Effector memory CD8-positive, alpha-beta T cell (primary cell): ENCODE data around the gene C1orf116.

Experiments
- ATAC-seq: fragments of 150-1000 bp; cut with Tn5 transposase; replicated peaks from 2 replicates; pipeline ENCODE4 v1.10.0; 2021; ENCODE audit warnings: mild to moderate bottlenecking, moderate library complexity
- DNase-seq, 3 experiments: peaks; one replicate each; pipeline ENCODE4 v3.0.0; 2021
- H3K27ac Mint-ChIP-seq, 2 donors: one replicate each; pipeline ENCODE4 v1.8.0; 2022; ENCODE audit warnings: mild to moderate bottlenecking in 2 of 2, mixed read lengths in 2 of 2, moderate library complexity in 2 of 2
- H3K27me3 Mint-ChIP-seq, 2 donors: one replicate each; pipeline ENCODE4 v1.8.0; 2022; ENCODE audit warnings: mixed read lengths in 2 of 2
- H3K36me3 Mint-ChIP-seq: one replicate; pipeline ENCODE4 v1.8.0; 2022; ENCODE audit warnings: mild to moderate bottlenecking, moderate library complexity, mixed read lengths; ENCODE audit not compliant: insufficient read depth
- H3K4me1 Mint-ChIP-seq, 2 donors: one replicate each; pipeline ENCODE4 v1.8.0; 2022; ENCODE audit warnings: low read depth in 2 of 2, mixed read lengths in 2 of 2
- H3K4me3 Mint-ChIP-seq, 2 donors: one replicate each; pipeline ENCODE4 v1.8.0; 2022; ENCODE audit warnings: mild to moderate bottlenecking in 2 of 2, mixed read lengths in 2 of 2, moderate library complexity in 2 of 2
- H3K9me3 Mint-ChIP-seq, 2 donors: one replicate each; pipeline ENCODE4 v1.8.0; 2022; ENCODE audit warnings: mixed read lengths in 2 of 2

Gene C1orf116

DNA sequence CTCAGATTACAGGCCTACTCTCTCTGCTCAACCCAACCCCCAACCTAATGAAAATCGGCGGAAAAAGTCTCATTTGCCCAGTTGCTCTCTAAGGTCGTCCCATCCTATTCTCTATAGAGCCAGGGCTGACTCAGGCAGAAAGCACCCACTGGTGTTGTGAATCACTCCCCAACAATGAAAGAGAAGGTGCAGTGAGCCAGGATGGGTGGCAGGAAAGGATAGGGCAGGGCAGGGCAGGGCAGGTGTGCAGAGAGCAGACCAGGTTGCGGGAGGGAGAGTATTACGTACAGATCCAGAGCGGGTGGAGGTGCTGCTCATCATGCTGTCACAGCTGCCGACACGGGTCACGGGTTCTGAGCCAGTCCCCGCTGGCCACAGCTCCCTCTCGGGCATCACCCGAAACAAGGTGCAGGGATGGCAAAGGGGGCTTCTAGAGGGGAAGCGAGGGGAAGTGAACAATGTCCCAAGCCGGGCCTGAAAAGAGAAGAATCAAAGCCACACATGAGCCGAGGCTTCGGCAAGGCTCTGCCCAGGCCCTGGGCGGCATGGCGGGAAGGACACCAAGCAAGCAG, 5.3 kb downstream of the C1orf116 start:
- peaks cover 74 to 96% of the 10 kb centered on the region in 2 donors for H3K27me3 Mint-ChIP-seq
- no peak overlapping the region for H3K4me3 Mint-ChIP-seq
- no peak for DNase-seq
- H3K36me3 Mint-ChIP-seq, result no peaks in the 10 kb centered on the region
- H3K9me3 Mint-ChIP-seq, result no peaks in the 10 kb centered on the region
- H3K4me1 Mint-ChIP-seq, result no peaks in the 10 kb centered on the region
- ATAC-seq, result no peak
- no peak overlapping the region for H3K27ac Mint-ChIP-seq

DNA sequence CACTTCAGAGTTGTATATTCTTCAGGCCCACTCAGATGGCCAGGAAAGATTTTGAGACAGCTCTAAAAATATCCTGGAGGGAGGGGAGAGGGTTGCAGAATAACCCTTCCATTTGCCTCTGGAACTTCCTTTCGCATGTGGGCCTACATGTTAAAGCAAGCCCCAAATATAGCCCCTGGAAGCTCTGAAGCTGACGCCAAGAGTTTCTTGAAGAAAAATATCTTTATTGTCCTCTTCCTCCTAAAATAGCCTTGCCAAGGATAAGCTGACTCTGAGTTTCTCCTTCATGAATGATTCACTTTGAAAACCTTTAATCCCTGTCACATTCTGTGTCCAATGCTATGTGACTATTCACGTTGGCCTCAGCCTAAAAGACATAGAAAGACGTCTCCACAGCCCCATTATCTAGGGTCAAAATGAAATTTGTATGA, 6.4 kb downstream of the C1orf116 start:
- Mint-ChIP-seq H3K27ac (no peak overlapping the region), H3K36me3 (no peaks in the 10 kb centered on the region), H3K27me3 (peaks cover 72 to 96% of the 10 kb centered on the region in 2 donors), H3K4me3 (no peak overlapping the region), H3K9me3 (no peaks in the 10 kb centered on the region), H3K4me1 (no peaks in the 10 kb centered on the region)
- ATAC-seq, result no peak
- no peak for DNase-seq

DNA sequence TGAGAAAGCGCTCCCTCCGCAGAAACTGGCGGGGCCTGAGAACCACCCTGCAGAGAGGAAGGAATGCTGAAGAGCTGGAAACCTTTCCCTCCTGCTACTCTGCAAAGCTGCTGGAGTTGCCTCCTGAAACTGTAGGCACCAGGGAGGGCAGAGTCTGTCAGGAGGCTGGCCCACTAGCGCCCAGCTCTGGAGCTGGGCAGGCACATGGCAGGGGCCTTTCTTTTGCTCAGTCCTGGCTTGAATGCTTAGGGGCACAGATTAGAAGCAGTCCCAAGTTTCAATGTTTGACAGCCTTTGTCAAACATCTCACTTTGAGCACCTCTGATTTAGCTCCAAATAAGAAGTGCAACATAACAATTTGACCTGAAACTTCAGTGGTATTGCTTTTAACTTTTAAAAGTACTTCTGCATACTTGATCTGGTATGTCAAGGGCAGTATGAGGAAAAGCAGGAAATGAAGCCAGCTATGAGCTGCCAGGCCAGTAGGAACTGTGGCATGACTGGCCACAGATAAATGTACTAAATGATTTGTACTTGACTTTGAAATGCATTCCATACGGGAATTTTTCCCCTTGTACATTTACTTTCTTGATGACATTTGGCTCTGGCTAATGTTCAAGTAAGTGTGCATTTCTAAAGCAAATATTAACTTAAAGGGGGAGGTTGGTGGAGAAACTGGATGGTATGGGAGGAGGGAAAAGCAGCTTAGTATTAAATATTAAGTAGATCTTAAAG, 7.2 kb downstream of the C1orf116 start:
- H3K27me3 Mint-ChIP-seq, result peaks cover 71 to 95% of the 10 kb centered on the region in 2 donors
- DNase-seq (no peak), ATAC-seq (no peak)
- no peak overlapping the region for H3K4me3 Mint-ChIP-seq
- H3K9me3 Mint-ChIP-seq, result no peaks in the 10 kb centered on the region
- no peaks in the 10 kb centered on the region for H3K36me3 Mint-ChIP-seq
- H3K4me1 Mint-ChIP-seq, result no peaks in the 10 kb centered on the region
- no peak overlapping the region for H3K27ac Mint-ChIP-seq

DNA sequence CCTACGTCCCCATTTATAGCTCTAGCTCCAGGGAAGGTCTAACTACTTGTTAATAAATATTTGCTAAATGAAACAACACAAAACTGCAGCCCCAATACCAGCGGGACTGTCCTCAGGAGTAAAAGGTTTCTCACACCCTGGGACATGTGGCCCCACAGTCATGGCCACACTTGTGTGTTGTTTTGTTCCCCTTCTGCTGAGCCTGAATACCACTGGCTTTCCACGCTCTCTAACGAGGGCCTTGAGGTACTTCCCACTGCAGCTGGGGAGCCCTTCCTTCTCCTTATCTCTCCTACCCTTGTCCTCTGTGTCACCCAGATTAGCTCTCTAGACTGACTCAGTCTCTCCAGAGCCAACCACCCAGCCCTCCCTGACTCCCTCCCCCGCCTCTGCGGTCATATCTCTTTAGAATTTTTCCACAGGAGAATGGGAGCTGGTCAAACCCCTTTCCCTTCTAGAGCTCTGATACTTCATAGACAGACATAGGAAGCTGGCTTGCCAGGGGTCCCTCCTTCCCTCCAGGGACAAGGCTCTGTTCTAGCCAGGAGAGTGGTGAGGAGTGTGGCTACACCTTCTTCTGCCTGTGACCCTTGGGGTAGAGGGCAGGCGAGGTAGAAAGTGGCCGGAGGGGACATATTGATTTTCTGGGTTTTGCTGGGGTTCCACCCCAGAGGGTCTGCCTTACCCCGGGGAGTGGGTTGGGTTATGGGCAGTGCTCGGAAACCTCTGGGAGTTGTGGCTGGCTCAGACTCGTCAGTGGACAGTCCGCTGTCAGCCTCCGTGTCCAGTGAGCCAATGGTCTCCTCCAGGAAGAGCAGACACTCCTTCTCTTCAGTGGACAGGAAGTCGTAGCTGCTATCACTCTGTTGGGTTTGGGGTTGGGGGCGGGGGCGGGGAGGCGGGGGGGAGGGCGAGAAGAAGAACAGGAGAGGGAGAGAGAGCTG, 8.1 kb downstream of the C1orf116 start:
- no peaks in the 10 kb centered on the region for H3K9me3 Mint-ChIP-seq

DNA sequence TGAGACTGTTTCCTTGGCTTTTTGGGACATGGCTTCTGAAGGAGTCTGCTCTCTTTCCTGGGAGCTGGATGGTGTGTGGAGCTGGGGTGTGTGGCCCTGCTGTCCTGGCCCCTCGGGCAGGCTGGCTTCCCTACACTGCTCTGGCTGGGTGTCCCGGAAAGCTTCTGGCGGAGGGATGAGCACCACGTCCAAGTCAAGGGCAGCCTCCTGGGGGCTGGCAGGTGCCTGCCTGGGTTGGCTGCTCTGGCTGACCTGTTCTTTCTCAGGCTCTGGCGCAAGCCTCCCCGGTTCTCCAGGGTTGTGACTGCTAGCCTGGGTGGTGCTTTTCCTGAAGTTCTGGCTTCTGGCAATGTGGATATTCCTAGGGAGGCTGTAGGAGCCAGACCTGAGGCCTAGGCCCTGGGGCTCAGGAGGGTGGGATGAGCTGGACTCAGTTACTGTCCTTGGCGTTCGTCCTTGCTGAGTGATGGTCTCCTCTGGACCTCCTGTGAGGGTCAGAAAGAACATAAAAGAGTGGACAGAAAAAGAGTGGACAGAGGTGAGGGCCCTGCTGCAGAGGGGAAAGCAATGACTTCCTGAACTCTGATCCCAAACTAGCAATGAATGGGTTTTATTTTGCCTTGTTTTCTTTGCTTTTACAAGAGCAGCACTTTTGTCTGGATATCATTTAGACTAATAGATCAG, 9.4 kb downstream of the C1orf116 start:
- DNase-seq (no peak), ATAC-seq (no peak)
- H3K4me1 Mint-ChIP-seq, result no peaks in the 10 kb centered on the region
- H3K27ac Mint-ChIP-seq, result no peak overlapping the region
- H3K9me3 Mint-ChIP-seq, result no peaks in the 10 kb centered on the region
- H3K27me3 Mint-ChIP-seq, result peaks cover 61 to 88% of the 10 kb centered on the region in 2 donors
- no peaks in the 10 kb centered on the region for H3K36me3 Mint-ChIP-seq
- H3K4me3 Mint-ChIP-seq, result no peak overlapping the region

More for the DNA sequence above, 8.1 kb downstream of the C1orf116 start:
- no peaks in the 10 kb centered on the region for H3K4me1 Mint-ChIP-seq
- no peak overlapping the region for H3K27ac Mint-ChIP-seq
- peaks cover 65 to 90% of the 10 kb centered on the region in 2 donors for H3K27me3 Mint-ChIP-seq
- H3K36me3 Mint-ChIP-seq, result no peaks in the 10 kb centered on the region
- DNase-seq (no peak), ATAC-seq (no peak)
- no peak overlapping the region for H3K4me3 Mint-ChIP-seq

DNA sequence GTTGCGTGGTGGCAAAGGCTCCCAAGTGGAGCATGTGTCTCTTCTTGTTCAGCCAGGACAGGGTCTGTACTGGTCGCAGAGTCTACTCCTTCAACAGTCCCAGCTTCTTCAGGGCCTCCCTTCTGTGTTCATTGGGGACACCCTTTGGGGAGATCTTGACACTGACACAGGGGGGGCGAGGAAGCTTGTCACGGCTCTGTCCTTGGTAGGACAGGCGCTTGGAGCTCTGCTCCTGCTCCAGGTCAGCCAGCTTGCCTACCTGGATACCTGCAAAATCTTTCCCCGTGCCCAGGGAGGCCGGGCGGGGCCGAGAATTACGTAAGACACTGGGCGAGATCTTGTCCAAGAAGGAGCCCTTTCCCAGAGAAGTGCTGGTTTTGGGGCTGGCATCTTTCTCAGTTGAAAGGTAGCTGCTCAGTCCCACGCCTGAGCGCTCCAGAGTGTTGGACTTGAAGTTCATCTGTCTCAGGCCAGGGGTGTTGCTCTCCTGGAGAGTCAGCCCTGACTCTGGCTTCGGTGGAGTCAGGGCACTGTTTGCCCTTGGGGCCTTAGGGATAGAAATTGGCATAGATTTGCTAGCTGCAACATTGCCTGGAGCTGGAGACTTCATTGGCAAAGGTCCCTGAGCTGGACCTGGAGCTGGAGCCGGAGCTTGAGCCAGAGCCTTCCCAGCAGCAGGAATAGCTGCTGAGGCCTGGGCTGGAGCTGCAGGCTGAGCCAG, 10.5 kb downstream of the C1orf116 start:
- DNase-seq, result no peak
- no peak for ATAC-seq
- Mint-ChIP-seq H3K4me1 (no peaks in the 10 kb centered on the region), H3K27ac (no peak overlapping the region), H3K36me3 (no peaks in the 10 kb centered on the region), H3K9me3 (no peaks in the 10 kb centered on the region), H3K4me3 (no peak overlapping the region), H3K27me3 (peaks cover 52 to 78% of the 10 kb centered on the region in 2 donors)

DNA sequence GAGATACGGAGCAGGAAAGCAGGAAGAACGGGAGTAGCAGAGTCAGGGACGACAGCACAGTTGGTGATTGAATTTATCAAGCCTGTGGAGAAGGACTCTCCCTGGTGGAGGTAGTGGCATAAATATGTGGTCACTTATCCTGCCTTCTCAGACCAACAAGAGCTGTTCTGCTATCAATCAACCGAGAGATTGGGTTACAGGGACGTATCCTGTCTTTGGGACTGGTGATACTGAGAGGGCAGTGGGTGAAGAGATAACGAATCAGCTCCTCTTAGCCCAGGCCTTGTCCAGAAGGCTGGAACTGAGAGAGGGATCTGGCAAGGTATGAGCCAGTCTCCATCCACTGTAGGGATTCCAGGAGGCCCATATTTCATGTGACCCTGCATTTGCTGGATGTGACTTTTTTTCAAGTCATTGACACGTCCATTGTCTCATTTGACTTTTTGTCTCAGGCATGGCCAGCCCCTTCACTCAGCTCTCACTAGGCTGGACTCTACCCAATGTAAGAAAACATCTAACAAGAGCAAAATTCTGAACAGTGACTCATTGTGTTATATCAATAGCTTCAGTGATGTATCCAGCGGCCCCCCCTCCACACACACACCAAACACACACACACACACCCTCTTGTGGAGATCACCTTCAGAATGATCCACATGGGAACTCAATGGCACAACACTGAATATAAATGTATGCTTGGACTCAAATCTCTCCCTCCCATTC, 11.3 kb downstream of the C1orf116 start:
- Mint-ChIP-seq H3K27me3 (peaks cover 47 to 73% of the 10 kb centered on the region in 2 donors), H3K9me3 (no peaks in the 10 kb centered on the region), H3K36me3 (no peaks in the 10 kb centered on the region), H3K4me1 (no peaks in the 10 kb centered on the region), H3K4me3 (no peak overlapping the region), H3K27ac (no peak overlapping the region)
- ATAC-seq, result no peak
- DNase-seq, result no peak

GRCh38 chr1:207020709-207021107, 11.8 kb downstream of the C1orf116 start:
- no peak for ATAC-seq
- H3K36me3 Mint-ChIP-seq, result no peaks in the 10 kb centered on the region

DNA sequence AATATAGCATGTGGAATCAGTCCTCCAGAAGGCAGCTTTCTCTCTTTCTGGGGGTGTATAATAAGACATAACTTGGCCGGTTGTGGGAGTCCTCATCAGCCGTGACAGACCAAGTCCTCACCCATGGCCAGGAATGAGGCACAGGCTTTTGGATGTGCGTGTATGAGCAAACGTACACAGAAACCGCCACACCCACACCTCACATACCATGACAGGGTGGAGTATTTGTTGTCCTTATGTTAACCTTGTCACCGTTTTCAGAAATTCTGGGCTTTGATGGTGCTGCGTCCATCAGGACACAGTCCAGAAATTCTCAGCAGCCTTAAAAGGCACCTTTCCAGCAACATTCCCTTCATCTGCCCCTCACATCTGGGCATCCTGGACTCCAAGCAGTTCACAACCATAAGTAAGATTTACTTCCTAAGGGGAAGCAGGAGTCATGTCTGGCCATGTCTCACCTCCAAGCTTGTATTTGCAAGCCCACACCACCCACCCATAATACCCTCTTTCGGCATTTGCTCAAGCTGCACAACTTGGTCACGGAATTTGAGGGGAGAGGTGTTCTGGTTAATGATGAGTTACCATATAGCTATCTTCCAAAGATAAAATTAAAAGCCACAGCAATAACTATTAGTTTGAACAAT, 12.4 kb downstream of the C1orf116 start:
- H3K4me3 Mint-ChIP-seq, result no peak overlapping the region
- H3K27me3 Mint-ChIP-seq, result peaks cover 49 to 73% of the 10 kb centered on the region in 2 donors
- H3K4me1 Mint-ChIP-seq, result peaks cover 0 to 2% of the 10 kb centered on the region in 2 donors
- no peak overlapping the region for H3K27ac Mint-ChIP-seq
- H3K36me3 Mint-ChIP-seq, result no peaks in the 10 kb centered on the region
- DNase-seq (no peak), ATAC-seq (no peak)
- H3K9me3 Mint-ChIP-seq, result no peaks in the 10 kb centered on the region

More at GRCh38 chr1:207020709-207021107, 11.8 kb downstream of the C1orf116 start:
- no peak overlapping the region for H3K27ac Mint-ChIP-seq
- H3K4me1 Mint-ChIP-seq, result peaks cover 0 to 2% of the 10 kb centered on the region in 2 donors
- no peaks in the 10 kb centered on the region for H3K9me3 Mint-ChIP-seq
- H3K27me3 Mint-ChIP-seq, result peaks cover 50 to 73% of the 10 kb centered on the region in 2 donors
- DNase-seq, result no peak
- H3K4me3 Mint-ChIP-seq, result no peak overlapping the region

- no peak overlapping the region for H3K27ac Mint-ChIP-seq
- ATAC-seq, result no peak
Observed at GRCh38 chr1:207019661-207020060, 12.9 kb downstream of the C1orf116 start.

GRCh38 chr1:207019161-207019560, 13.4 kb downstream of the C1orf116 start:
- H3K27ac Mint-ChIP-seq, result no peak overlapping the region
- ATAC-seq (no peak), DNase-seq (no peak)
- H3K4me1 Mint-ChIP-seq, result peaks cover 0 to 2% of the 10 kb centered on the region in 2 donors
- H3K27me3 Mint-ChIP-seq, result peaks cover 51 to 73% of the 10 kb centered on the region in 2 donors
- no peaks in the 10 kb centered on the region for H3K9me3 Mint-ChIP-seq
- H3K4me3 Mint-ChIP-seq, result no peak overlapping the region
- H3K36me3 Mint-ChIP-seq, result no peaks in the 10 kb centered on the region

More at GRCh38 chr1:207019661-207020060, 12.9 kb downstream of the C1orf116 start:
- no peak for DNase-seq
- no peak overlapping the region for H3K4me3 Mint-ChIP-seq
- no peaks in the 10 kb centered on the region for H3K9me3 Mint-ChIP-seq
- peaks cover 51 to 73% of the 10 kb centered on the region in 2 donors for H3K27me3 Mint-ChIP-seq
- peaks cover 0 to 2% of the 10 kb centered on the region in 2 donors for H3K4me1 Mint-ChIP-seq
- no peaks in the 10 kb centered on the region for H3K36me3 Mint-ChIP-seq

DNA sequence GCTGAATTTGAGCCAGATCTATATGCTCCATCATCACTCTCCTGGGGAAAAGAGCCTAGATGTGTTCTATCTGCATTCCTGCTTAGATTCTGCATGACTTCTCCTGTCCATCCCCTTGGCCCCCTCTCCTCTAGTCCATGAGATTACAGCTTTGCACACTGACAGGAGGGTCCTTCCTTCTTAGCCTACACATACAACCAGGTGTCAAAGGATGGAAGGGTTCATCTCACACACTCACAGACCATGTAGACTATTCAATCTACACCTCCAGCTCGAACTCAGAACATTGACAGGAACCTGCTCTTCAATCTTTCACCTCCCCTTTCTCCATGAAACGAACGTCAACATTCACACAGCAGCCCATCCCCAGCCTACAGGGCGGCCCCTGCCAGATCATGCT, 13.8 kb downstream of the C1orf116 start:
- ATAC-seq, result no peak
- Mint-ChIP-seq H3K4me1 (peaks cover 0 to 2% of the 10 kb centered on the region in 2 donors), H3K27ac (no peak overlapping the region)

More for the DNA sequence above, 13.8 kb downstream of the C1orf116 start:
- no peak overlapping the region for H3K4me3 Mint-ChIP-seq
- peaks cover 53 to 73% of the 10 kb centered on the region in 2 donors for H3K27me3 Mint-ChIP-seq
- no peaks in the 10 kb centered on the region for H3K36me3 Mint-ChIP-seq
- no peak for DNase-seq
- H3K9me3 Mint-ChIP-seq, result no peaks in the 10 kb centered on the region
